Endodermal cell (in vitro differentiated cells): ENCODE measurements around the gene SMAD2. TPM values are rescaled to one million over a fixed set of nuclear protein-coding genes. Genes with fewer than 3 reads are reported as not detected.

Experiments used
- DNase-seq: peaks from one replicate; pipeline ENCODE4 v3.0.0-alpha.2; 2017
- H3K27ac ChIP-seq: 2 replicates; pipeline ENCODE4 v1.5.1; 2013; ENCODE audit warnings: mild to moderate bottlenecking, low read depth, low read length, moderate library complexity
- H3K27me3 ChIP-seq: 2 replicates; pipeline ENCODE4 v1.6.1; 2013; ENCODE audit warnings: mild to moderate bottlenecking, low read length, moderate library complexity; ENCODE audit not compliant: insufficient read depth, control insufficient read depth, poor library complexity, severe bottlenecking
- H3K36me3 ChIP-seq: 2 replicates; pipeline ENCODE4 v1.7.0; 2013; ENCODE audit warnings: mild to moderate bottlenecking, low read length, moderate library complexity; ENCODE audit not compliant: control insufficient read depth, insufficient read depth
- H3K4me1 ChIP-seq: one replicate; pipeline ENCODE4 v1.7.0; 2013; ENCODE audit warnings: low read length; ENCODE audit not compliant: control insufficient read depth, insufficient read depth
- H3K4me3 ChIP-seq: 2 replicates; pipeline ENCODE4 v1.5.1; 2013; ENCODE audit warnings: mild to moderate bottlenecking, low read length, moderate library complexity
- H3K9ac ChIP-seq: 2 replicates; pipeline ENCODE4 v1.6.1; 2013; ENCODE audit warnings: mild to moderate bottlenecking, low read length, moderate library complexity; ENCODE audit not compliant: poor library complexity, severe bottlenecking; ENCODE audit errors: extremely low read depth
- H3K9me3 ChIP-seq: 2 replicates; pipeline ENCODE4 v1.6.1; 2013; ENCODE audit warnings: mild to moderate bottlenecking, low read length, moderate library complexity; ENCODE audit not compliant: control insufficient read depth
- H3K27ac Mint-ChIP-seq: 2 replicates; pipeline ENCODE4 v1.8.0; 2020; ENCODE audit warnings: mixed read lengths
- H3K27me3 Mint-ChIP-seq: 2 replicates; pipeline ENCODE4 v1.8.0; 2021; ENCODE audit warnings: mild to moderate bottlenecking, mixed read lengths; ENCODE audit not compliant: insufficient read depth
- H3K36me3 Mint-ChIP-seq: 2 replicates; pipeline ENCODE4 v1.8.0; 2020; ENCODE audit warnings: low read depth, mixed read lengths
- H3K4me1 Mint-ChIP-seq: 2 replicates; pipeline ENCODE4 v1.8.0; 2020; ENCODE audit warnings: mixed read lengths
- H3K4me3 Mint-ChIP-seq: 2 replicates; pipeline ENCODE4 v1.8.0; 2020; ENCODE audit warnings: mild to moderate bottlenecking, moderate library complexity, mixed read lengths
- H3K9me3 Mint-ChIP-seq: 2 replicates; pipeline ENCODE4 v1.8.0; 2020; ENCODE audit warnings: mild to moderate bottlenecking, mixed read lengths
- WGBS, 2 experiments: methylation state at CpG; one replicate each; pipeline versions ENCODE4 v1.1.5 to v1.1.7; 2013; ENCODE audit warnings: missing lambda C conversion rate in 2 of 2, mixed read lengths in 1 of 2; ENCODE audit not compliant: insufficient coverage in 1 of 2, insufficient read length in 1 of 2; 5-methylcytosine and 5-hydroxymethylcytosine counted together
- total RNA-seq, 2 donors: library from RNA; stranded (reverse); fragmentation: NEBNext Ultra II Directional in 1 of 2; extraction: Animal tissue kit (Norgen Biotek cat#: 25700) in 1 of 2; gene quantifications; 2 replicates in 1 of 2; 3 replicates in 1 of 2; pipeline ENCODE4 v1.2.1, GENCODE V29; 2021
- TF ChIP-seq, protein P1 (sequence below): fragments of 200-600 bp; sonication (generic); conservative IDR thresholded peaks from 2 replicates; pipeline ENCODE4 v1.5.0; 2021; ENCODE audit warnings: antibody characterized with exemption, mild to moderate bottlenecking

Gene SMAD2
- total RNA-seq, 2 donors from 2014 or later = 156 to 189 TPM

DNA sequence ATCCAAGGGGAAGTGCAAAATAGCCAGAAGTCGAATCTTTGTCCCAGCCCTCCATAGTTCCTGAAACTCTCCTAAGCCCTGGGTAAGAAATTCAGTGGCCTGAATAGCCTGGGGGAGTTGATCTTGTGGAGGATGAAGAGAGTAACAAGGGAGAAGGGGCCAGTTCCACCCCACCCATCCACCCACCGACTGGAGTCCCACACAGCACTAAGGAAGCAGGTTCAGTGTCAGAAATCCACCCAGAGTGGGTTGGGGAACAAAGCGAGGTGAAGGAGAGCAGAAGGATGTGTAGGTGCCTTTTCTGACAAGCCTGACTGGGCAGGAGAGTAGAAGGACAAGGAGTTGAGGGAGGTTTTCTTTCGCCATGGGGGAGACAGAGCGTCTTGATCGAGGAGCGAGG, 136.8 kb downstream of the SMAD2 start:
- Histone ChIP-seq H3K36me3 (no peaks in the 10 kb centered on the region), H3K4me3 (no peak overlapping the region), H3K9me3 (no peaks in the 10 kb centered on the region), H3K27me3 (no peaks in the 10 kb centered on the region), H3K4me1 (no peaks in the 10 kb centered on the region), H3K9ac (no peak overlapping the region), H3K27ac (no peak overlapping the region)
- H3K27me3 Mint-ChIP-seq = peaks cover 2% of the 10 kb centered on the region
- no peaks in the 10 kb centered on the region for H3K9me3 Mint-ChIP-seq
- H3K27ac Mint-ChIP-seq = no peak overlapping the region
- H3K4me3 Mint-ChIP-seq = no peak overlapping the region
- peaks cover 2% of the 10 kb centered on the region for H3K4me1 Mint-ChIP-seq
- no peaks in the 10 kb centered on the region for H3K36me3 Mint-ChIP-seq
- 91 to 92% methylated on average over 4 to 7 of the region's 7 CpGs for WGBS, 2 experiments
- DNase-seq = no peak
- TF ChIP-seq, protein P1, sequence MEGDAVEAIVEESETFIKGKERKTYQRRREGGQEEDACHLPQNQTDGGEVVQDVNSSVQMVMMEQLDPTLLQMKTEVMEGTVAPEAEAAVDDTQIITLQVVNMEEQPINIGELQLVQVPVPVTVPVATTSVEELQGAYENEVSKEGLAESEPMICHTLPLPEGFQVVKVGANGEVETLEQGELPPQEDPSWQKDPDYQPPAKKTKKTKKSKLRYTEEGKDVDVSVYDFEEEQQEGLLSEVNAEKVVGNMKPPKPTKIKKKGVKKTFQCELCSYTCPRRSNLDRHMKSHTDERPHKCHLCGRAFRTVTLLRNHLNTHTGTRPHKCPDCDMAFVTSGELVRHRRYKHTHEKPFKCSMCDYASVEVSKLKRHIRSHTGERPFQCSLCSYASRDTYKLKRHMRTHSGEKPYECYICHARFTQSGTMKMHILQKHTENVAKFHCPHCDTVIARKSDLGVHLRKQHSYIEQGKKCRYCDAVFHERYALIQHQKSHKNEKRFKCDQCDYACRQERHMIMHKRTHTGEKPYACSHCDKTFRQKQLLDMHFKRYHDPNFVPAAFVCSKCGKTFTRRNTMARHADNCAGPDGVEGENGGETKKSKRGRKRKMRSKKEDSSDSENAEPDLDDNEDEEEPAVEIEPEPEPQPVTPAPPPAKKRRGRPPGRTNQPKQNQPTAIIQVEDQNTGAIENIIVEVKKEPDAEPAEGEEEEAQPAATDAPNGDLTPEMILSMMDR = no peak

DNA sequence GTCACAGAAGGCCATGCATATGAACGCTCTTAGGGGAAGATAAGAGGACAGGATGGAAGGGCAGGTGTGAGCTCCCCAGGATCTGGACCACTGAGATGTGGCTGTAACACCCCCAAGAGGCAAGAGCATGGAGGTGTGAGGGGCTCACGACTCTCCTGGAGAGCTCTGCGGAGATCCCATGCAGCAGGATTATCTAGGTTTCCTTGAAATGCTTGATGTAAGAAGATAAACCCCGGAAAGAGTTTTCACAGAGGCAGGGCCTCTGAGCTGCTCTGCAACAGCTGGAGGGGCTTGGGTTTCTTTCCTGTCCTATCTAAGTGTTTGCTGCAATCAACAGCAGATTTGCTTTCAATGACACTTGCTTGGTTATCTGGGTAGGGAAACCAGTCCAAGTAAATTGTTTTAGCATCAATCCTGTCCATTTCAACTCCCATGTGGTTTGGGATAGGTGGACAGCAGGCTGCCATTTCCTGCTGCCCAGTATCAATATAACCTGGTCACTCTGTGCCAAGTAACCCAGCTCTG, 138.9 kb downstream of the SMAD2 start:
- Mint-ChIP-seq H3K27me3 (peaks cover 2% of the 10 kb centered on the region), H3K4me1 (peaks cover 2% of the 10 kb centered on the region), H3K36me3 (no peaks in the 10 kb centered on the region), H3K9me3 (peaks cover 10% of the 10 kb centered on the region), H3K4me3 (no peak overlapping the region), H3K27ac (no peak overlapping the region)
- no peak overlapping the region for H3K9ac ChIP-seq
- H3K27ac ChIP-seq = no peak overlapping the region
- H3K4me1 ChIP-seq = no peaks in the 10 kb centered on the region
- peaks cover 11% of the 10 kb centered on the region for H3K9me3 ChIP-seq
- DNase-seq = no peak
- no peak overlapping the region for H3K4me3 ChIP-seq
- H3K27me3 ChIP-seq = no peaks in the 10 kb centered on the region
- TF ChIP-seq, protein P1 = no peak
- H3K36me3 ChIP-seq = no peaks in the 10 kb centered on the region
- 74 to 84% methylated on average over 3 to 4 of the region's 4 CpGs for WGBS, 2 experiments

DNA sequence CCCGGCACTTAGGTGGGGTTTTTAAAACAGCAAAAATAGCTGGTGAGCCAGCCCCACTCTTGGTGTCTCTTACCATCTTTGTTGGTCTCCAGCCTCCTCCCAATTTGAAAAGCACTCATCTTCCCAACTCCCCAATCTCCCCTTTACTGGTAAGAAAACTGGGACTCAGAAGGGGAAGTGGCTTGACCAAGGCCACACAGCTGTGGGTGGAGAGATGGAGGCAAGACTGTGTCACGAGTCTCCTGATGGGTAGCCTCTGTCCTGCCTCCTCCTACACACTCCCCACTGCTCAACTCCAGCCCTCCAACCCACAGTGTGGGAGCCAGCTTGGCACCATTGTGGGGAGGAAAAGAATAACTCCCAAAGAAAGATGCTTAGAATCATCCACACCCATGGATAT, 140.4 kb downstream of the SMAD2 start:
- no peaks in the 10 kb centered on the region for H3K27me3 ChIP-seq
- peaks cover 2% of the 10 kb centered on the region for H3K4me1 Mint-ChIP-seq
- no peak overlapping the region for H3K4me3 ChIP-seq
- no peak overlapping the region for H3K9ac ChIP-seq
- no peak for DNase-seq
- WGBS, 2 experiments = 92 to 100% methylated on average over 1 of the region's 2 CpGs
- peaks cover 21% of the 10 kb centered on the region for H3K9me3 Mint-ChIP-seq
- H3K27ac Mint-ChIP-seq = no peak overlapping the region
- no peaks in the 10 kb centered on the region for H3K36me3 Mint-ChIP-seq
- no peak overlapping the region for H3K27ac ChIP-seq
- H3K36me3 ChIP-seq = no peaks in the 10 kb centered on the region
- no peaks in the 10 kb centered on the region for H3K4me1 ChIP-seq
- H3K9me3 ChIP-seq = peaks cover 22% of the 10 kb centered on the region
- H3K27me3 Mint-ChIP-seq = peaks cover 2% of the 10 kb centered on the region
- TF ChIP-seq, protein P1 = no peak
- H3K4me3 Mint-ChIP-seq = no peak overlapping the region
